ENCODE measurements around the gene DYNC2I2. TPM values are rescaled to one million over a fixed set of nuclear protein-coding genes. Genes with fewer than 3 reads are reported as not detected.

The DYNC2I2 gene
- total RNA-seq, 1 experiment from 2014 or later = 71.1 TPM

- TF ChIP-seq PRDM15 (CRISPR knock-in tag; IDR thresholded peaks at IDR 0.05) = no peak
- TF ChIP-seq GABPB1 (CRISPR knock-in tag; IDR thresholded peaks at IDR 0.05) = no peak
Measured at GRCh38 chr9:128643519-128644300, 12.9 kb downstream of the DYNC2I2 start (continued).

DNA sequence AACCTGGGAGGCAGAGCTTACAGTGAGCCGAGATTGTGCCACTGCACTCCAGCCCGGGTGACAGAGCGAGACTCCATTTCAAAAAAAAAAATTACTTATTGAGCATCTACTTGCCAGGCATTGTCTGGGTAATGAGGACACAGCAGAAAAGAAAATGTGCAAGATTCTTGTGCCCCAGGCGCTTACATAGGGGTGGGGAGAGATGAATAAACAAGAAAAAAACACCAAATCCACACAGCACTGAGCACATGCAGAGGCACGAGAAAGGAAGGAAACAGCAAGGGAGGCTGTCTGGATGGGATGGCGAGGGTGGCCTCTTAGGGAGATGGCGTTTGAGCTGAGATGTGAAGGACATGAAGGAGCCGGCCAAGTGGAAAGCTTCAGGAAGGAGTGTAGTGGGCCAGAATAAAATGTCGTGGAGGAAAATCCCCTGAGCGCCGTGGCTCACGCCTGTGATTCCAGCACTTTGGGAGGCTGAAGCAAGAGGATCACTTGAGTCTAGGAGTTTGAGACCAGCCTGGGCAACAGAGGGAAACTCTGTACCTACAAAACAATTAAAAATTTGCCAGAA is 13.9 kb downstream of the DYNC2I2 start:
- Mint-ChIP-seq H3K4me1 (no peaks in the 10 kb centered on the region), H3K27me3 (ENCODE audit: low read depth) (no peaks in the 10 kb centered on the region), H3K27ac (peak overlapping the region; percentile 75), H3K9me3 (no peaks in the 10 kb centered on the region), H3K4me3 (no peak overlapping the region), H3K36me3 (peaks cover 18% of the 10 kb centered on the region)
- DNase-seq (ENCODE audit: low spot score) = no peak
- CTCF ChIA-PET = no interaction called here
- ATAC-seq = no peak
- TF ChIP-seq CREM (CRISPR knock-in tag; IDR thresholded peaks at IDR 0.05) = no peak
- TF ChIP-seq, protein P1, sequence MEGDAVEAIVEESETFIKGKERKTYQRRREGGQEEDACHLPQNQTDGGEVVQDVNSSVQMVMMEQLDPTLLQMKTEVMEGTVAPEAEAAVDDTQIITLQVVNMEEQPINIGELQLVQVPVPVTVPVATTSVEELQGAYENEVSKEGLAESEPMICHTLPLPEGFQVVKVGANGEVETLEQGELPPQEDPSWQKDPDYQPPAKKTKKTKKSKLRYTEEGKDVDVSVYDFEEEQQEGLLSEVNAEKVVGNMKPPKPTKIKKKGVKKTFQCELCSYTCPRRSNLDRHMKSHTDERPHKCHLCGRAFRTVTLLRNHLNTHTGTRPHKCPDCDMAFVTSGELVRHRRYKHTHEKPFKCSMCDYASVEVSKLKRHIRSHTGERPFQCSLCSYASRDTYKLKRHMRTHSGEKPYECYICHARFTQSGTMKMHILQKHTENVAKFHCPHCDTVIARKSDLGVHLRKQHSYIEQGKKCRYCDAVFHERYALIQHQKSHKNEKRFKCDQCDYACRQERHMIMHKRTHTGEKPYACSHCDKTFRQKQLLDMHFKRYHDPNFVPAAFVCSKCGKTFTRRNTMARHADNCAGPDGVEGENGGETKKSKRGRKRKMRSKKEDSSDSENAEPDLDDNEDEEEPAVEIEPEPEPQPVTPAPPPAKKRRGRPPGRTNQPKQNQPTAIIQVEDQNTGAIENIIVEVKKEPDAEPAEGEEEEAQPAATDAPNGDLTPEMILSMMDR (IDR thresholded peaks at IDR 0.05) = no peak
- TF ChIP-seq, protein P2, sequence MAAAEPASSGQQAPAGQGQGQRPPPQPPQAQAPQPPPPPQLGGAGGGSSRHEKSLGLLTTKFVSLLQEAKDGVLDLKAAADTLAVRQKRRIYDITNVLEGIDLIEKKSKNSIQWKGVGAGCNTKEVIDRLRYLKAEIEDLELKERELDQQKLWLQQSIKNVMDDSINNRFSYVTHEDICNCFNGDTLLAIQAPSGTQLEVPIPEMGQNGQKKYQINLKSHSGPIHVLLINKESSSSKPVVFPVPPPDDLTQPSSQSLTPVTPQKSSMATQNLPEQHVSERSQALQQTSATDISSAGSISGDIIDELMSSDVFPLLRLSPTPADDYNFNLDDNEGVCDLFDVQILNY (CRISPR knock-in tag; IDR thresholded peaks at IDR 0.05) = no peak
- TF ChIP-seq ELF4 (CRISPR knock-in tag; IDR thresholded peaks at IDR 0.05; ENCODE audit: low read depth) = no peak
- TF ChIP-seq, protein P3, sequence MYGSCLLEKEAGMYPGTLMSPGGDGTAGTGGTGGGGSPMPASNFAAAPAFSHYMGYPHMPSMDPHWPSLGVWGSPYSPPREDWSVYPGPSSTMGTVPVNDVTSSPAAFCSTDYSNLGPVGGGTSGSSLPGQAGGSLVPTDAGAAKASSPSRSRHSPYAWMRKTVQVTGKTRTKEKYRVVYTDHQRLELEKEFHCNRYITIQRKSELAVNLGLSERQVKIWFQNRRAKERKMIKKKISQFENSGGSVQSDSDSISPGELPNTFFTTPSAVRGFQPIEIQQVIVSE (CRISPR knock-in tag; IDR thresholded peaks at IDR 0.05; ENCODE audit: borderline replicate concordance) = no peak
- TF ChIP-seq CREB1 (CRISPR knock-in tag; IDR thresholded peaks at IDR 0.05) = no peak
- TF ChIP-seq MXD4 (CRISPR knock-in tag; IDR thresholded peaks at IDR 0.05; ENCODE audit: borderline replicate concordance) = no peak
- TF ChIP-seq, protein P4, sequence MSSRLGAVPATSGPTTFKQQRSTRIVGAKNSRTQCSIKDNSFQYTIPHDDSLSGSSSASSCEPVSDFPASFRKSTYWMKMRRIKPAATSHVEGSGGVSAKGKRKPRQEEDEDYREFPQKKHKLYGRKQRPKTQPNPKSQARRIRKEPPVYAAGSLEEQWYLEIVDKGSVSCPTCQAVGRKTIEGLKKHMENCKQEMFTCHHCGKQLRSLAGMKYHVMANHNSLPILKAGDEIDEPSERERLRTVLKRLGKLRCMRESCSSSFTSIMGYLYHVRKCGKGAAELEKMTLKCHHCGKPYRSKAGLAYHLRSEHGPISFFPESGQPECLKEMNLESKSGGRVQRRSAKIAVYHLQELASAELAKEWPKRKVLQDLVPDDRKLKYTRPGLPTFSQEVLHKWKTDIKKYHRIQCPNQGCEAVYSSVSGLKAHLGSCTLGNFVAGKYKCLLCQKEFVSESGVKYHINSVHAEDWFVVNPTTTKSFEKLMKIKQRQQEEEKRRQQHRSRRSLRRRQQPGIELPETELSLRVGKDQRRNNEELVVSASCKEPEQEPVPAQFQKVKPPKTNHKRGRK (CRISPR knock-in tag; IDR thresholded peaks at IDR 0.05; ENCODE audit: borderline replicate concordance) = no peak
- TF ChIP-seq, protein P5, sequence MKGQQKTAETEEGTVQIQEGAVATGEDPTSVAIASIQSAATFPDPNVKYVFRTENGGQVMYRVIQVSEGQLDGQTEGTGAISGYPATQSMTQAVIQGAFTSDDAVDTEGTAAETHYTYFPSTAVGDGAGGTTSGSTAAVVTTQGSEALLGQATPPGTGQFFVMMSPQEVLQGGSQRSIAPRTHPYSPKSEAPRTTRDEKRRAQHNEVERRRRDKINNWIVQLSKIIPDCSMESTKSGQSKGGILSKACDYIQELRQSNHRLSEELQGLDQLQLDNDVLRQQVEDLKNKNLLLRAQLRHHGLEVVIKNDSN (CRISPR knock-in tag; IDR thresholded peaks at IDR 0.05) = no peak
- no peak for TF ChIP-seq ZNF396 (CRISPR knock-in tag; IDR thresholded peaks at IDR 0.05; ENCODE audit: borderline replicate concordance)
- TF ChIP-seq RORB (CRISPR knock-in tag; IDR thresholded peaks at IDR 0.05) = no peak
- no peak for TF ChIP-seq SMAD4 (CRISPR knock-in tag; IDR thresholded peaks at IDR 0.05)
- no peak for TF ChIP-seq OVOL2 (CRISPR knock-in tag; IDR thresholded peaks at IDR 0.05; ENCODE audit: borderline replicate concordance)
- TF ChIP-seq JAZF1 (CRISPR knock-in tag; IDR thresholded peaks at IDR 0.05) = no peak
- no peak for TF ChIP-seq FOXP1 (CRISPR knock-in tag; IDR thresholded peaks at IDR 0.05; ENCODE audit: borderline replicate concordance)
- TF ChIP-seq, protein P6, sequence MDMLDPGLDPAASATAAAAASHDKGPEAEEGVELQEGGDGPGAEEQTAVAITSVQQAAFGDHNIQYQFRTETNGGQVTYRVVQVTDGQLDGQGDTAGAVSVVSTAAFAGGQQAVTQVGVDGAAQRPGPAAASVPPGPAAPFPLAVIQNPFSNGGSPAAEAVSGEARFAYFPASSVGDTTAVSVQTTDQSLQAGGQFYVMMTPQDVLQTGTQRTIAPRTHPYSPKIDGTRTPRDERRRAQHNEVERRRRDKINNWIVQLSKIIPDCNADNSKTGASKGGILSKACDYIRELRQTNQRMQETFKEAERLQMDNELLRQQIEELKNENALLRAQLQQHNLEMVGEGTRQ (CRISPR knock-in tag; IDR thresholded peaks at IDR 0.05) = no peak
- no peak for TF ChIP-seq EMX1 (CRISPR knock-in tag; IDR thresholded peaks at IDR 0.05)
- TF ChIP-seq ETV6 (CRISPR knock-in tag; IDR thresholded peaks at IDR 0.05) = no peak
- POLR2A ChIA-PET = interaction anchor here (0.6 kb wide), 2 partner anchors 55 to 418 kb away, joined by 3 read pairs; no protein-coding TSS in a partner anchor

Data from WTC11 (cell line).